ENCODE measurements around the gene HS3ST5. TPM values are rescaled to one million over a fixed set of nuclear protein-coding genes. Genes with fewer than 3 reads are reported as not detected.

HS3ST5 gene
- total RNA-seq, 4 donors from 2014 or later, result 0.48 TPM; not detected in 3

DNA sequence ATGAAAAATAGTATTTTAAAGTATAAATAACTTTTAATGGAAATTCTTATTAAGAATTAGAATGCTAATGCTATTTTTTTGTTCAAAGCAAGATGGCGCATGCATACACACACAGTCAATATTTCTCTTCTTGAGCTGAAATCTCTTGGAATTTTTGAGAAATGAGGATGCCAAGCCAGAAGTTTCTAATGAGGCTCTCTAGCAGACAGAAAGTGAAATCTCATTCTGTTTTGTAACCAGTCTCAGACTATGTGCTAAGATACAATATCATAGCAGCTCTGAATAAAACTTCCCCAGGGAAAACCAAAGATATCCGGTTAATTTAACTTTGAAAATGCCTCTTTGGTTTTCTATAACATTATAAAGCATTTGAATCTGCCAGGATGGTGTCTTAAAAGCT, 274.7 kb downstream of the HS3ST5 start:
- intact Hi-C loops (cut with DNase I; ENCODE audit: low total_unique reads), result no loop called here
- Histone ChIP-seq H3K4me1 (no peaks in the 10 kb centered on the region), H3K9me3 (no peaks in the 10 kb centered on the region), H3K36me3 (no peaks in the 10 kb centered on the region), H3K27ac (no peak overlapping the region), H3K27me3 (no peaks in the 10 kb centered on the region), H3K4me3 (no peak overlapping the region)
- TF ChIP-seq, protein P1, sequence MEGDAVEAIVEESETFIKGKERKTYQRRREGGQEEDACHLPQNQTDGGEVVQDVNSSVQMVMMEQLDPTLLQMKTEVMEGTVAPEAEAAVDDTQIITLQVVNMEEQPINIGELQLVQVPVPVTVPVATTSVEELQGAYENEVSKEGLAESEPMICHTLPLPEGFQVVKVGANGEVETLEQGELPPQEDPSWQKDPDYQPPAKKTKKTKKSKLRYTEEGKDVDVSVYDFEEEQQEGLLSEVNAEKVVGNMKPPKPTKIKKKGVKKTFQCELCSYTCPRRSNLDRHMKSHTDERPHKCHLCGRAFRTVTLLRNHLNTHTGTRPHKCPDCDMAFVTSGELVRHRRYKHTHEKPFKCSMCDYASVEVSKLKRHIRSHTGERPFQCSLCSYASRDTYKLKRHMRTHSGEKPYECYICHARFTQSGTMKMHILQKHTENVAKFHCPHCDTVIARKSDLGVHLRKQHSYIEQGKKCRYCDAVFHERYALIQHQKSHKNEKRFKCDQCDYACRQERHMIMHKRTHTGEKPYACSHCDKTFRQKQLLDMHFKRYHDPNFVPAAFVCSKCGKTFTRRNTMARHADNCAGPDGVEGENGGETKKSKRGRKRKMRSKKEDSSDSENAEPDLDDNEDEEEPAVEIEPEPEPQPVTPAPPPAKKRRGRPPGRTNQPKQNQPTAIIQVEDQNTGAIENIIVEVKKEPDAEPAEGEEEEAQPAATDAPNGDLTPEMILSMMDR (IDR thresholded peaks at IDR 0.05), result no peak
- no peak for TF ChIP-seq POLR2A (IDR thresholded peaks at IDR 0.05)
- DNase-seq, result no peak

- H3K36me3 ChIP-seq, result no peaks in the 10 kb centered on the region
- no peaks in the 10 kb centered on the region for H3K27me3 ChIP-seq
- no peak for TF ChIP-seq POLR2A (IDR thresholded peaks at IDR 0.05)
- TF ChIP-seq, protein P1 (IDR thresholded peaks at IDR 0.05), result no peak
- no peaks in the 10 kb centered on the region for H3K9me3 ChIP-seq
- H3K4me1 ChIP-seq, result no peaks in the 10 kb centered on the region
- no peak for DNase-seq
- no peak overlapping the region for H3K27ac ChIP-seq
- no peak overlapping the region for H3K4me3 ChIP-seq
- intact Hi-C loops (cut with DNase I; ENCODE audit: low total_unique reads), result no loop called here
Observed at GRCh38 chr6:114064862-114065261, 278.0 kb downstream of the HS3ST5 start.

DNA sequence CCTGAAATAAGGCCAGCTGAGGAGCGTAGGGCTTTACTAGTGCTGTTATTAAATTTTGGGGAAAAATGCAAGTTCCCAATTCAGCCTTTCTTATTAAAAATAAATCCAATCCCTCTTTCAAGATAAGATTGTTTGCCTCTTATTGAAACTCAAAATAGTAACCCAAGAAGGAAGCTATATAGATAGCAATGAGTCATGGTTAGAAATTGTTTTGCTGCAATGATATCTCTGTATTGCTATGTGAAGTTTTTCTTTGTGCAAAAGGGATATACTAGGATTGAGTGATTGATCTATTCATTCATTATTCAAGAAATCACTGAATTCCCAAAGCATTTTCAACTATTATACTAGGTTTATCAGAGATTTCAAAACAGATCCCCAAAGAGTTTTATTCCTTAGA, 278.9 kb downstream of the HS3ST5 start:
- no peak for TF ChIP-seq POLR2A (IDR thresholded peaks at IDR 0.05)
- TF ChIP-seq, protein P1 (IDR thresholded peaks at IDR 0.05), result no peak
- no peaks in the 10 kb centered on the region for H3K4me1 ChIP-seq
- intact Hi-C loops (cut with DNase I; ENCODE audit: low total_unique reads), result no loop called here
- H3K27ac ChIP-seq, result no peak overlapping the region
- no peaks in the 10 kb centered on the region for H3K27me3 ChIP-seq
- H3K4me3 ChIP-seq, result no peak overlapping the region
- DNase-seq, result no peak
- no peaks in the 10 kb centered on the region for H3K36me3 ChIP-seq
- no peaks in the 10 kb centered on the region for H3K9me3 ChIP-seq

DNA sequence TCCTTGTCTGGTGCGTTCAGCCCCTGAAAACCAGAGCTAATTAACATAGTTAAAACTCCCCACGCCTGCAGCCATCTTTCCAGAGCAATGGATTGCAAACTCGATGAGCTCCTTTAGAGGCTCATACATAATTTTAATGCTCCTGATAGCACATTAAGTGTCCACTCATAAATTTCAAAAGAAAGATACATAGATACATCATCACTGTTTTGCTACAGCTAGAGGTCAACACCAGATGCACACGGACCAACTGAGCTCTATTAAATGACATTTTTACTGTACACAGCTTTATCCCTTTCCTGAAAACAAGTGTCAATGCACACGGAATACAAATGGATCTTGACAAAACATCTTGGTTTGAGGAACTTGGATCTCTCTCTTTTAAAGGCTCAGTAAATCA, 280.6 kb downstream of the HS3ST5 start:
- no peak for DNase-seq
- H3K9me3 ChIP-seq, result no peaks in the 10 kb centered on the region
- intact Hi-C loops (cut with DNase I; ENCODE audit: low total_unique reads), result no loop called here
- TF ChIP-seq, protein P1 (IDR thresholded peaks at IDR 0.05), result no peak
- TF ChIP-seq POLR2A (IDR thresholded peaks at IDR 0.05), result no peak
- no peaks in the 10 kb centered on the region for H3K36me3 ChIP-seq
- H3K27me3 ChIP-seq, result no peaks in the 10 kb centered on the region
- no peaks in the 10 kb centered on the region for H3K4me1 ChIP-seq
- H3K4me3 ChIP-seq, result no peak overlapping the region
- no peak overlapping the region for H3K27ac ChIP-seq

DNA sequence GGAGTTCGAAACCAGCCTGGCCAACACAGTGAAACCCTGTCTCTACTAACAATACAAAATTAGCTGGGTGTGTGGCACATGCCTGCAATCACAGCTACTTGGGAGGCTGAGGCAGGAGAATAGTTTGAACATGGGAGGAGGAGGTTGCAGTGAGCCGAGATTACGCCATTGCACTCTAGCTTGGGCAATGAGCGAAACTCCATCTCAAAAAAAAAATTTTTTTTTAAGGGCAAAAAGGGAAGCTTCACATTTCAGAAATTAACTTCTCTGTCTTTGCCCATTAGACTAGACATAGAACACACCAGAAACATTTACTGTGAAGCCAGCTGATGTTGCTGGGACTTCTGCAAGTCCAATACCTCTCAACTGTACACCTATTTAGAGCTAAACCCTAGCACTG, 281.1 kb downstream of the HS3ST5 start:
- intact Hi-C loops (cut with DNase I; ENCODE audit: low total_unique reads), result no loop called here
- Histone ChIP-seq H3K36me3 (no peaks in the 10 kb centered on the region), H3K4me1 (no peaks in the 10 kb centered on the region), H3K9me3 (no peaks in the 10 kb centered on the region), H3K4me3 (no peak overlapping the region), H3K27me3 (no peaks in the 10 kb centered on the region), H3K27ac (no peak overlapping the region)
- DNase-seq, result no peak
- TF ChIP-seq, protein P1 (IDR thresholded peaks at IDR 0.05), result no peak
- TF ChIP-seq POLR2A (IDR thresholded peaks at IDR 0.05), result no peak
